Measurements from ENCODE around the gene LASP1NB.
A peak's percentile ranks its signal among the peaks of the same experiment; 100 is the strongest.

LASP1NB gene

DNA sequence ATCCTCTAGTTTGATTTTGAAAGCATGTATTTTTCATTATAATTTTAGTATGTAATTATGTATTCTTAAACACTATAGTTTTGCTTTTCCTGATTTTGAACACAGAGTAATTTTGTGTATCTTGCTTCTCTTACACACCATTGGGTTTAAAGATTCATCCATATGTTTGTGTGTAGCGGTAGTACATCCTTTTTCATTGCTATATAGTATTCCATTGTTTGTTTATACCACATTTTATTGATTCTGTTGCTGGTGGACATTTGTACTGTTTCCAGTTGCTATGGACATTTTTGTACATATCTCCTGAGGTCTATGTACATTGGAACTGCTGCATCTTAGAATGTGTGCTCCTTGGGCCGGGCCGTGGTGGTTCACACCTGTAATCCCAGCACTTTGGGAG, 20.5 kb upstream of the LASP1NB start:
- peaks cover 65 to 71% (median 69%) of the 10 kb centered on the region in 4 donors for H3K4me1 ChIP-seq
- no peak overlapping the region for H3K4me3 ChIP-seq
- intact Hi-C loops (cut with DNase I): loop anchor here (5.0 kb wide), 1 partner anchor 33 kb away; the partner anchor contains the start of gene LASP1
- H3K27ac ChIP-seq (replicated peaks in 1 of 4): no peak overlapping the region
- WGBS: 100% methylated on average over 3 of the region's 3 CpGs
- H3K27me3 ChIP-seq: no peaks in the 10 kb centered on the region
- H3K36me3 ChIP-seq: peaks cover 9 to 43% (median 27%) of the 10 kb centered on the region in 4 donors
- DNase-seq (ENCODE audit: extremely low spot score): no peak
- TF ChIP-seq EP300 (IDR thresholded peaks at IDR 0.05): no peak
- no peak for TF ChIP-seq POLR2A (IDR thresholded peaks at IDR 0.05; ENCODE audit: low read depth)
- TF ChIP-seq, protein P1, sequence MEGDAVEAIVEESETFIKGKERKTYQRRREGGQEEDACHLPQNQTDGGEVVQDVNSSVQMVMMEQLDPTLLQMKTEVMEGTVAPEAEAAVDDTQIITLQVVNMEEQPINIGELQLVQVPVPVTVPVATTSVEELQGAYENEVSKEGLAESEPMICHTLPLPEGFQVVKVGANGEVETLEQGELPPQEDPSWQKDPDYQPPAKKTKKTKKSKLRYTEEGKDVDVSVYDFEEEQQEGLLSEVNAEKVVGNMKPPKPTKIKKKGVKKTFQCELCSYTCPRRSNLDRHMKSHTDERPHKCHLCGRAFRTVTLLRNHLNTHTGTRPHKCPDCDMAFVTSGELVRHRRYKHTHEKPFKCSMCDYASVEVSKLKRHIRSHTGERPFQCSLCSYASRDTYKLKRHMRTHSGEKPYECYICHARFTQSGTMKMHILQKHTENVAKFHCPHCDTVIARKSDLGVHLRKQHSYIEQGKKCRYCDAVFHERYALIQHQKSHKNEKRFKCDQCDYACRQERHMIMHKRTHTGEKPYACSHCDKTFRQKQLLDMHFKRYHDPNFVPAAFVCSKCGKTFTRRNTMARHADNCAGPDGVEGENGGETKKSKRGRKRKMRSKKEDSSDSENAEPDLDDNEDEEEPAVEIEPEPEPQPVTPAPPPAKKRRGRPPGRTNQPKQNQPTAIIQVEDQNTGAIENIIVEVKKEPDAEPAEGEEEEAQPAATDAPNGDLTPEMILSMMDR (IDR thresholded peaks at IDR 0.05): no peak
- TF ChIP-seq POLR2AphosphoS5 (IDR thresholded peaks at IDR 0.05): no peak
- H3K9me3 ChIP-seq: no peaks in the 10 kb centered on the region

- Histone ChIP-seq H3K27me3 (no peaks in the 10 kb centered on the region), H3K4me3 (no peak overlapping the region), H3K9me3 (no peaks in the 10 kb centered on the region), H3K4me1 (peaks cover 61 to 66% (median 65%) of the 10 kb centered on the region in 4 donors), H3K27ac (replicated peaks in 1 of 4) (no peak overlapping the region), H3K36me3 (peaks cover 11 to 46% (median 27%) of the 10 kb centered on the region in 4 donors)
- no peak for DNase-seq (ENCODE audit: extremely low spot score)
- intact Hi-C loops (cut with DNase I): loop anchor here (5.0 kb wide), 1 partner anchor 33 kb away; the partner anchor contains the start of gene LASP1
- 90% methylated on average over 10 of the region's 10 CpGs for WGBS
- TF ChIP-seq, protein P1 (IDR thresholded peaks at IDR 0.05): no peak
- TF ChIP-seq POLR2A (IDR thresholded peaks at IDR 0.05; ENCODE audit: low read depth) (no peak), EP300 (IDR thresholded peaks at IDR 0.05) (no peak), POLR2AphosphoS5 (IDR thresholded peaks at IDR 0.05) (no peak)
Measured at GRCh38 chr17:38905375-38905774, 20.0 kb upstream of the LASP1NB start.

DNA sequence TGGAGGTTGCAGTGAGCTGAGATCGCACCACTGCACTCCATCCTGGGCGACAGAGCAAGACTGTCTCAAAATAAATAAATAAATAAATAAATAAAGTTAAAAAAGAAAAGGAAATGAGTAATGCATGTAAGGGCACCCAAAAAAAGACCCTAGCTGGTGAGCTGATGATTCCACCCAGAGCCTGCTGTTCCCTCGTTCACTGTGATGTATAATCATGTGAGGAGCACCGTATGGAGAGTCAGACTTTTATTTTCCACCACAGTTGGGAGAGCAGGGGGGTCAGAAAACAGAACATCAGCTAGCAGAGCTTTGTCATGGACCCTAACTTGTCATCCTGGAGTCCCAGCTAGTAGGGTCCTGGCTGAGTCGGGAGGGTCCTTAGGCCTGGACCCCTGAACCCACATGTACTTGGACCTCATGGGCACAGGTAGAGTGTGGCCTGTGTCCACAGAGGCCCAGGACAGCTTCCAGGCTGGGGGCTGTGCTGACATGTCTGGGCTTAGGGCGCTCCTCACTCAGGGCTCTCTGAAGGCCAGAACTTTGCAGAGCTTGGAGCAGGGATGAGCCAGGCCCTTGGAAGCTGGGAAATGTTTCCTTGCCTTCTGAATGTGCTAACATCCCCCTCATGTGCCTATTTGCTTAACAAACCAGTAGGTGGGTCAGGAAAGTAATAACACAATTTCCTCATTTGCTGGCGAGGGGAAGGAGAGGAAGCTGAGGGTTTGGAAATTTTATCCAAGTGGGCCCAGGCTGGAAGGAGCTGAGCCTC, 18.8 kb upstream of the LASP1NB start:
- no peak for TF ChIP-seq EP300 (IDR thresholded peaks at IDR 0.05)
- TF ChIP-seq POLR2AphosphoS5 (IDR thresholded peaks at IDR 0.05): no peak
- TF ChIP-seq, protein P1 (IDR thresholded peaks at IDR 0.05): no peak
- TF ChIP-seq POLR2A (IDR thresholded peaks at IDR 0.05; ENCODE audit: low read depth): no peak
- Histone ChIP-seq H3K27me3 (no peaks in the 10 kb centered on the region), H3K4me1 (peaks cover 55 to 62% (median 59%) of the 10 kb centered on the region in 4 donors), H3K9me3 (no peaks in the 10 kb centered on the region), H3K4me3 (no peak overlapping the region), H3K36me3 (peaks cover 11 to 50% (median 33%) of the 10 kb centered on the region in 4 donors), H3K27ac (replicated peaks in 1 of 4) (peak overlapping the region; percentile 20 to 71 (median 48))
- WGBS: 80% methylated on average over 7 of the region's 7 CpGs
- intact Hi-C loops (cut with DNase I): loop anchor here (5.0 kb wide), 1 partner anchor 34 kb away; the partner anchor contains the start of gene LASP1
- no peak for DNase-seq (ENCODE audit: extremely low spot score)

GRCh38 chr17:38907930-38908675, 17.3 kb upstream of the LASP1NB start:
- Histone ChIP-seq H3K27me3 (no peaks in the 10 kb centered on the region), H3K9me3 (no peaks in the 10 kb centered on the region), H3K36me3 (peaks cover 8 to 37% (median 24%) of the 10 kb centered on the region in 4 donors), H3K4me3 (no peak overlapping the region), H3K4me1 (peaks cover 55 to 62% (median 60%) of the 10 kb centered on the region in 4 donors), H3K27ac (replicated peaks in 1 of 4) (peak overlapping the region; percentile 10 to 71 (median 60))
- no peak for TF ChIP-seq EP300 (IDR thresholded peaks at IDR 0.05)
- TF ChIP-seq POLR2AphosphoS5 (IDR thresholded peaks at IDR 0.05): no peak
- TF ChIP-seq, protein P1 (IDR thresholded peaks at IDR 0.05): no peak
- no peak for TF ChIP-seq POLR2A (IDR thresholded peaks at IDR 0.05; ENCODE audit: low read depth)
- WGBS: 69% methylated on average over 9 of the region's 15 CpGs
- no peak for DNase-seq (ENCODE audit: extremely low spot score)
- intact Hi-C loops (cut with DNase I): loop anchor here (5.0 kb wide), 1 partner anchor 36 kb away; the partner anchor contains the start of gene LASP1

All from esophagus muscularis mucosa (tissue), 4 donors.